Activated naive CD8-positive, alpha-beta T cell treated with anti-CD3 and anti-CD28 coated beads for 36 hours (primary cell): Measurements from ENCODE around the gene USP19. TPM values are rescaled to one million over a fixed set of nuclear protein-coding genes. Genes with fewer than 3 reads are reported as not detected.

Experiments used
- DNase-seq: peaks from one replicate; pipeline ENCODE4 v3.0.0; 2021
- H3K27ac Mint-ChIP-seq: one replicate; pipeline ENCODE4 v1.8.0; 2022; ENCODE audit warnings: mild to moderate bottlenecking, moderate library complexity, mixed read lengths
- H3K27me3 Mint-ChIP-seq: one replicate; pipeline ENCODE4 v1.8.0; 2022; ENCODE audit warnings: mild to moderate bottlenecking, mixed read lengths
- H3K36me3 Mint-ChIP-seq: one replicate; pipeline ENCODE4 v1.8.0; 2021; ENCODE audit warnings: mild to moderate bottlenecking, mixed read lengths
- H3K4me1 Mint-ChIP-seq: one replicate; pipeline ENCODE4 v1.8.0; 2021; ENCODE audit warnings: mixed read lengths
- H3K4me3 Mint-ChIP-seq: one replicate; pipeline ENCODE4 v1.8.0; 2022; ENCODE audit warnings: mild to moderate bottlenecking, moderate library complexity, mixed read lengths
- H3K9me3 Mint-ChIP-seq: one replicate; pipeline ENCODE4 v1.8.0; 2022; ENCODE audit warnings: mixed read lengths
- total RNA-seq, 2 experiments: library from RNA; stranded (reverse); gene quantifications; one replicate each; pipeline ENCODE4 v1.2.3, GENCODE V29; 2021

Gene USP19
- total RNA-seq, 2 experiments from 2014 or later: 50.8 to 55.5 TPM

- no peak for DNase-seq
- H3K9me3 Mint-ChIP-seq: no peaks in the 10 kb centered on the region
- no peaks in the 10 kb centered on the region for H3K27me3 Mint-ChIP-seq
- no peaks in the 10 kb centered on the region for H3K36me3 Mint-ChIP-seq
- H3K27ac Mint-ChIP-seq: no peak overlapping the region
- no peak overlapping the region for H3K4me3 Mint-ChIP-seq
- no peaks in the 10 kb centered on the region for H3K4me1 Mint-ChIP-seq
These were observed 27.5 kb upstream of the USP19 start for GRCh38 chr3:49148159-49148558.

- no peaks in the 10 kb centered on the region for H3K36me3 Mint-ChIP-seq
- H3K27ac Mint-ChIP-seq: no peak overlapping the region
- H3K9me3 Mint-ChIP-seq: no peaks in the 10 kb centered on the region
- no peaks in the 10 kb centered on the region for H3K27me3 Mint-ChIP-seq
- H3K4me3 Mint-ChIP-seq: no peak overlapping the region
- no peaks in the 10 kb centered on the region for H3K4me1 Mint-ChIP-seq
- no peak for DNase-seq
These were observed 19.5 kb upstream of the USP19 start for GRCh38 chr3:49140080-49140479.

GRCh38 chr3:49135499-49135898 lies 14.9 kb upstream of the USP19 start:
- no peak for DNase-seq
- Mint-ChIP-seq H3K27ac (no peak overlapping the region), H3K36me3 (no peaks in the 10 kb centered on the region), H3K27me3 (peaks cover 31% of the 10 kb centered on the region), H3K4me3 (no peak overlapping the region), H3K4me1 (peaks cover 8% of the 10 kb centered on the region), H3K9me3 (no peaks in the 10 kb centered on the region)

- H3K4me3 Mint-ChIP-seq: no peak overlapping the region
- no peaks in the 10 kb centered on the region for H3K9me3 Mint-ChIP-seq
- no peak for DNase-seq
- H3K27ac Mint-ChIP-seq: no peak overlapping the region
- peaks cover 8% of the 10 kb centered on the region for H3K4me1 Mint-ChIP-seq
- H3K36me3 Mint-ChIP-seq: no peaks in the 10 kb centered on the region
- peaks cover 31% of the 10 kb centered on the region for H3K27me3 Mint-ChIP-seq
These were observed 14.0 kb upstream of the USP19 start for GRCh38 chr3:49134471-49135265.

GRCh38 chr3:49133226-49133951 lies 12.8 kb upstream of the USP19 start:
- H3K4me3 Mint-ChIP-seq: peak overlapping the region; percentile 14
- no peak for DNase-seq

GRCh38 chr3:49132437-49133225 lies 12.0 kb upstream of the USP19 start, which contains the start of gene LAMB2:
Gene LAMB2, minus strand, starts transcription at chr3:49133050. Its CDS starts 183 bp downstream, at chr3:49132867.
- peaks cover 8% of the 10 kb centered on the region for H3K4me1 Mint-ChIP-seq
- H3K4me3 Mint-ChIP-seq: peak within 1 kb of the TSS; percentile 14
- DNase-seq: no peak
- no peaks in the 10 kb centered on the region for H3K36me3 Mint-ChIP-seq
- no peak within 1 kb of the TSS for H3K27ac Mint-ChIP-seq
- H3K27me3 Mint-ChIP-seq: peaks cover 31% of the 10 kb centered on the region
- no peaks in the 10 kb centered on the region for H3K9me3 Mint-ChIP-seq

More at GRCh38 chr3:49133226-49133951, 12.8 kb upstream of the USP19 start:
- Mint-ChIP-seq H3K27ac (no peak overlapping the region), H3K9me3 (no peaks in the 10 kb centered on the region), H3K27me3 (peaks cover 31% of the 10 kb centered on the region), H3K4me1 (peaks cover 8% of the 10 kb centered on the region), H3K36me3 (no peaks in the 10 kb centered on the region)

- no peaks in the 10 kb centered on the region for H3K9me3 Mint-ChIP-seq
- peaks cover 31% of the 10 kb centered on the region for H3K27me3 Mint-ChIP-seq
- H3K27ac Mint-ChIP-seq: no peak overlapping the region
- peaks cover 8% of the 10 kb centered on the region for H3K4me1 Mint-ChIP-seq
- no peak overlapping the region for H3K4me3 Mint-ChIP-seq
- H3K36me3 Mint-ChIP-seq: no peaks in the 10 kb centered on the region
- DNase-seq: no peak
These were observed 11.4 kb upstream of the USP19 start for GRCh38 chr3:49132073-49132436.

GRCh38 chr3:49131576-49131975 lies 11.0 kb upstream of the USP19 start:
- no peak overlapping the region for H3K4me3 Mint-ChIP-seq
- no peak overlapping the region for H3K27ac Mint-ChIP-seq

GRCh38 chr3:49131040-49131439 lies 10.4 kb upstream of the USP19 start:
- no peaks in the 10 kb centered on the region for H3K36me3 Mint-ChIP-seq

More at GRCh38 chr3:49131576-49131975, 11.0 kb upstream of the USP19 start:
- no peak for DNase-seq
- Mint-ChIP-seq H3K36me3 (no peaks in the 10 kb centered on the region), H3K9me3 (no peaks in the 10 kb centered on the region), H3K27me3 (peaks cover 31% of the 10 kb centered on the region), H3K4me1 (peaks cover 8% of the 10 kb centered on the region)

GRCh38 chr3:49124991-49125670 lies 4.5 kb upstream of the USP19 start:
- Mint-ChIP-seq H3K36me3 (no peaks in the 10 kb centered on the region), H3K9me3 (no peaks in the 10 kb centered on the region), H3K27me3 (no peaks in the 10 kb centered on the region), H3K4me1 (peaks cover 10% of the 10 kb centered on the region), H3K4me3 (no peak overlapping the region), H3K27ac (no peak overlapping the region)
- DNase-seq: no peak

More at GRCh38 chr3:49131040-49131439, 10.4 kb upstream of the USP19 start:
- Mint-ChIP-seq H3K27ac (no peak overlapping the region), H3K9me3 (no peaks in the 10 kb centered on the region), H3K4me3 (no peak overlapping the region), H3K4me1 (peaks cover 8% of the 10 kb centered on the region), H3K27me3 (peaks cover 31% of the 10 kb centered on the region)
- no peak for DNase-seq

GRCh38 chr3:49124203-49124602 lies 3.6 kb upstream of the USP19 start:
- Mint-ChIP-seq H3K9me3 (no peaks in the 10 kb centered on the region), H3K27ac (no peak overlapping the region), H3K4me1 (peaks cover 14% of the 10 kb centered on the region), H3K36me3 (no peaks in the 10 kb centered on the region), H3K27me3 (no peaks in the 10 kb centered on the region), H3K4me3 (no peak overlapping the region)
- DNase-seq: no peak

GRCh38 chr3:49123687-49124086 lies 3.1 kb upstream of the USP19 start:
- H3K4me1 Mint-ChIP-seq: peaks cover 18% of the 10 kb centered on the region
- no peak overlapping the region for H3K27ac Mint-ChIP-seq
- no peaks in the 10 kb centered on the region for H3K27me3 Mint-ChIP-seq
- no peaks in the 10 kb centered on the region for H3K9me3 Mint-ChIP-seq
- no peak overlapping the region for H3K4me3 Mint-ChIP-seq
- peaks cover 4% of the 10 kb centered on the region for H3K36me3 Mint-ChIP-seq
- DNase-seq: no peak

- H3K27me3 Mint-ChIP-seq: no peaks in the 10 kb centered on the region
- no peak overlapping the region for H3K27ac Mint-ChIP-seq
- peaks cover 4% of the 10 kb centered on the region for H3K36me3 Mint-ChIP-seq
- DNase-seq: no peak
- no peak overlapping the region for H3K4me3 Mint-ChIP-seq
- H3K4me1 Mint-ChIP-seq: peaks cover 18% of the 10 kb centered on the region
- H3K9me3 Mint-ChIP-seq: no peaks in the 10 kb centered on the region
These were observed 2.4 kb upstream of the USP19 start for GRCh38 chr3:49122886-49123545.

GRCh38 chr3:49122451-49122850 lies 1.8 kb upstream of the USP19 start:
- Mint-ChIP-seq H3K27ac (peak overlapping the region; percentile 74), H3K4me3 (no peak overlapping the region), H3K4me1 (peaks cover 18% of the 10 kb centered on the region), H3K9me3 (no peaks in the 10 kb centered on the region), H3K27me3 (no peaks in the 10 kb centered on the region), H3K36me3 (peaks cover 6% of the 10 kb centered on the region)
- no peak for DNase-seq
